GM21515 (cell line): ENCODE measurements around the gene MZF1.
"Not testable (repeated sequence)": the region's sequence is repeated elsewhere in the genome, so short reads cannot be mapped to it uniquely, and the experiment has no call there.

Experiments used
- ATAC-seq: cut with Tn5 transposase; IDR thresholded peaks from one replicate; pipeline ENCODE4 v1.9.1; 2021; ENCODE audit not compliant: unreplicated experiment

The MZF1 gene

DNA sequence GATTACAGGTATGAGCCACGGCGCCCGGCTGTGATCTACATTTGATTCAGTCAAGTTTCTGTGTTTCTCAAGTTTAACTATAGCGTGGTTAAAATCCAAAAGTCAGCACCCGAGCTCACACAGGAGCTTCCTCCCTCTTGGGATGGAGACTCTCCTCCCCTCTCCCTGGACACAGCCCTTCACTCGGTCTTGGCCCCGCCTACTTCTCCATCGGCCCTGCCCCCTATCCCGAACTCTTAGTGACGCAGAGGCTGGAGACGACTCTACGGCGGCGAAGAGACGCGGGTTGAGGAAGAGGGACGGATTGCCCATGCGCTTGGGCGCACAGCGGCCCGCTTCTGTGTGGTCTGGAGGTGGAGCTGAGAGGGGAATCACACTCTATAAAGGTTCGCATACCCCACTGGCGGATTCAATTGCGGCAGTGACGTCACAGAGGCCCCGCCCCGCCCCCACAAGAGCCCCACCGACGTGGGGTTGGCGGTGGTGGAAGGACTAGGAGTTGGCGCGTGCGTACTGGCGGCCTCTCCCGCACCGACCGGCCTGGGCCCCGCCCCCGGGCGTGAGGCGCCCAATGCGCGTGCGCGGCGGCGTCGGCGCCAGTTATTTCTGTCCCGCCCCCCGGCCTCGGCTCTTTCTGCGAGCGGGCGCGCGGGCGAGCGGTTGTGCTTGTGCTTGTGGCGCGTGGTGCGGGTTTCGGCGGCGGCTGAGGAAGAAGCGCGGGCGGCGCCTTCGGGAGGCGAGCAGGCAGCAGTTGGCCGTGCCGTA is 29.1 kb downstream of the MZF1 start, which contains the start of gene TRIM28:
TSS of gene TRIM28 (plus strand) at position 239 of the 765 bp plus-strand sequence. CDS start 694 bp downstream, outside the sequence.
- ATAC-seq: peak; percentile 79

DNA sequence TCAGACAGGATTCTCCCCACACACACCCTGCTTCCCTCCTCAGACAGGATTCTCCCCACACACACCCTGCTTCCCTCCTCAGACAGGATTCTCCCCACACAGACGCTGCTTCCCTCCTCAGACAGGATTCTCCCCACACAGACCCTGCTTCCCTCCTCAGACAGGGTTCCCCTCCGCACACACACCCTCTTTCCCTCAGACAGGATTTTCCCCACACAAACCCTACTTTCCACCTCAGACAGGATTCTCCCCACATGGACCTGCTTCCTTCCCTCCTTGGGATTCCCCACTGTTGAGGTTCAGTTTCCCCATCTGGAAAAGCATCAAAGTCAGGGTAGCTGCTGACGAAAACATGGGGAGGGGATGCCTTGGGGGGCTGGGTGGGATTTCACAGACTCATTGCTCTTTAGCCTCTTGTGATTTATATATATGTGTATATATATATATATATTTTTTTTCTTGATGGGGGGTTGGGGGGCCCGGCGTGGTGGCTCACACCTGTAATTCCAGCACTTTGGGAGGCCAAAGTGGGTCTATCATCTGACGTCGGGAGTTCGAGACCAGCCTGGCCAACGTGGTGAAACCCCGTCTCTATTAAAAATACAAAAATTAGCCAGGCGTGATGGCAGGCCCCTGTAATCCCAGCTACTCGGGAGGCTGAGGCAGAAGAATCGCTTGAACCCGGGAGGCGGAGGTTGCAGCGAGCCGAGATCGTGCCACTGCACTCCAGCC is 30.3 kb downstream of the MZF1 start:
- not testable (repeated sequence) for ATAC-seq

GRCh38 chr19:58539169-58539559 is 34.0 kb downstream of the MZF1 start:
- not testable (repeated sequence) for ATAC-seq

DNA sequence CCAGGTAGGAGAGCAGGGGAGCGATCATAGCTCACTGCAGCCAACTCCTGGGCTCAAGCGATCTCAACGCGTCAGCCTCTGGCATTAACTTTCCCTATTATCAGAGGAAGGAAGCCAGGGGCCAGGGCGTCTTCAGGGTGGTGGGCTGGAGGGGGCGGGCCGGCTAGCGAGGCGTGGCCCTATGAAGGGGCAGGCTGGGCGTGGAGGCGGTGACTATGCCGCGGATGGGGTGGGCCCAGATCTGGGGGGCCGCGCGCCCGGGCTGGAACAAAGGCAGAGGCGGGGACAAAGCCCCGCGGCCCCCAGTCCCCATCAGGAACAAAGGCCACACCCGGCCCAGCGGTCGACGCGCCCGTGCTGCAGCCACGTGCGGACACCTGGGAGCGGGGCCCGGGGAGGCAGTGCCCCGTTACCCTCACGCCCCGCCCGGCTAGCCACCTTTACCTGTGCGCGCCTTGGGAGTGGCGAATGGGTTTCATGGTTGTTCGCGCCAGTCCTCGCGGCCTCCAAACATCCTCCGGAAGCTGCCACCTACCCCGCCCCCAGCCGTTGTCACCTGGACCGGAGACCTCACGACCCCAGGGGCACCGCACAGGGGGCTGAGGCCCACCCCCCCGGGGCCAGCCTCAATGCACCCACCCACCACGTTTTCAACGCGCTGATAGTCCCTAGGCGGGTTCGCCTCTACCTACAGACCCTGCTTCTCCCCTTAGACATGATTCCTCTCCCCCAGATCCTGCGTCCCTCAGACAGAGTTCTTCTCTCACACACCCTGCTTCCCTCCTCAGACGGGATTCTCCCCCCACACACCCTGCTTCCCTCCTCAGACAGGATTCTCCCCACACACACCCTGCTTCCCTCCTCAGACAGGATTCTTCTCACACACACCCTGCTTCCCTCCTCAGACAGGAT is 34.6 kb downstream of the MZF1 start:
- ATAC-seq: no peak

DNA sequence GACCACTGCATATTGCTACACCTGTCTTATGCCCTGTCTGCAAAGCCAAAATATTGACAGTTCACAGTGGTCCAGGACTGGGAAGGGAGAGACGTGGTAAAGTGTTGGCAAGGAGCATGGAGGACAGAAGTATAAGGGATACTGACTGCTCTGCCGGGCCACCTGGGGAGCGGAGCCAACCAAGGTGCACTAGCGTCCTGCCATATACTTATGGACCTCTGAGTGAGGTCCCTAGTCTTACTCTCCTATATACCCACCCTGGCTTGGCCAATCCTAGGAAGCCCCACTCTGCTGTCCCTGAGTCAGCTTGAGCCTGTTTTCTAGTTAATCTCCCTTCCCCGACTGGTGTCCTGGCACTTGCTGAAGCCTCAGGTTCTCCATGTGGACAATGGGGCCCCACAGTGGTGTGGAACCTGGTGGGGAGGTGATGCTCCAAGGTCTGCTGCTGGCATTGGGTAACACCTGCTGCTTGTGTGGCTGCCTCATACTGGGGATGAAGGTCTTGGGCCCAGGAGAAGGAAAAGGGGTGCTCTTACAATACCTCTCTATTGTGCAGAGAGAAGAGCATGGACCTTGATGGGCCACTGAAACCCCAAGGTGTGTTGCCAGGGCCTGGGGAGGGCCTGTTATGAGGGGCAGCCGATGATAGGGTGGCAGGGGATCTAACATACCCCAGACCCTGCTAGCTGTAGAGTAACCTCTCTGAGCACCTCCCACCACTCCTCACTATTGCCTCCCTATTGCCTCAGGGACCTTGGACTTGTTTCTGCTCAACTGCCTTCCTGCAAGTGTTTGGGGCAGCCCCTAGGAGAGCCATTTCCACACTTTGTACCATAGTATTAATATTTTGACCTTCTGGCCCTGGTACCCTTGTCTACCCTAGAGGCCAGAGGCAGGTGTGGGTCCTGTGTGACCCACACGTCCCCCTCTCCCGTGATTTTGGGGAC is 36.0 kb downstream of the MZF1 start:
- no peak for ATAC-seq

DNA sequence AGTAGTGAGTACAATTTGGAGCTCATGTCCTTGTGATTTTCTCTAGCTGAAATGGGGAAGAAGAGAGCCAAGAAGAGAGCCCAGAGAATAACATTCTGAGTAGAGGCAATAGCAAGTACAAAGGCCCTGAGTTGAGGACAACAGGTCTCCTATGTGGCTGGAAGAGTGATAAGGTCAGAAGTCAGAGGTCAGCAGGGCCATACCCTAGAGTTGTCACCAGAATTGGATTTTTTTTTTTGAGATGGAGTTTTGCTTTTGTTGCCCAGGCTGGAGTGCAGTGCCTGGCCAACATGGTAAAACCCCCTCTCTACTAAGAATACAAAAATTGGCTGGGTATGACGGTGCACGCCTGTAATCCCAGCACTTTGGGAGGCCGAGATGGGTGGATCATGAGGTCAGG is 37.3 kb downstream of the MZF1 start:
- no peak for ATAC-seq

- no peak for ATAC-seq
These were observed 41.9 kb downstream of the MZF1 start for GRCh38 chr19:58531034-58531840.

DNA sequence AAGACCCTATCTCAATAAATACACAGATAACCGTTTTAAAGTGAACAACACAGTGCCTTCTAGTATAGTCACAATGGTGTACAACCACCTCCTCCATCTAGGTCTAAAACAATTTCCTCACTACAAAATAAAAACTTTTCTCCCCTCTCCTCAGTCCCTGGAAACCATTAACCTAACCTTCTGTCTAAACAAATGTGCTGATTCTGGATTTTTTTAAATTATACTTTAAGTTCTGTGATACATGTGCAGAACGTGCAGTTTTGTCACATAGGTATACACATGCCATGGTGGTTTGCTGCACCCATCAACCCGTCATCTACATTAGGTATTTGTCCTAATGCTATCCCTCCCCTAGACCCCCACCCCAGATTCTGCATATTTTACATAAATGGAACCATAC is 43.7 kb downstream of the MZF1 start:
- no peak for ATAC-seq

- no peak for ATAC-seq
These were observed 50.4 kb downstream of the MZF1 start for GRCh38 chr19:58522709-58523108.

DNA sequence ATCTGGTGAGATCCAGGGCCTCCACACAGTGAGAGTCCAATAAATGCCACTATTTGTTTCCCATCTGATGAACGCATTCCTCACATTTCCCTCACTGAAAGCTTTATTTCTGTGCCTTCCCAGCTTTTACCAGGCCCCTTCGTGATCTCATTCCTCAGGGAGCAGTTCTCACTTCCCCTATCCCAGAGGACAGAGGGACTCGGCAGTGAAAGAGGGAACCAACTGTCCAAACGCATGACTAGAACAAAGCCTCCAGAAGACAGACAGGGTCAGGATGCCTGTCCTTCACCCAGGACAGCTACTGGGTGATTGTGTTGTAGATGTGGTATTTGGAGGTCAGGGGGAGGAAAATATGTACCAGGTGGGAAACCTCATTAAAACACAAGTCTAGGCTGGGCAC is 51.5 kb downstream of the MZF1 start:
- ATAC-seq: no peak

- no peak for ATAC-seq
These were observed 52.9 kb downstream of the MZF1 start for GRCh38 chr19:58520257-58520599.

- peak; percentile 78 for ATAC-seq
These were observed 53.5 kb downstream of the MZF1 start, which contains the start of gene ZBTB45 for GRCh38 chr19:58519355-58520256. ZBTB45 (minus strand) TSS chr19:58519810; CDS start chr19:58517673, 2,137 bp downstream.

- ATAC-seq: peak; percentile 1
These were observed 54.1 kb downstream of the MZF1 start for GRCh38 chr19:58519087-58519354.

GRCh38 chr19:58518256-58519086 is 54.7 kb downstream of the MZF1 start:
- no peak for ATAC-seq

DNA sequence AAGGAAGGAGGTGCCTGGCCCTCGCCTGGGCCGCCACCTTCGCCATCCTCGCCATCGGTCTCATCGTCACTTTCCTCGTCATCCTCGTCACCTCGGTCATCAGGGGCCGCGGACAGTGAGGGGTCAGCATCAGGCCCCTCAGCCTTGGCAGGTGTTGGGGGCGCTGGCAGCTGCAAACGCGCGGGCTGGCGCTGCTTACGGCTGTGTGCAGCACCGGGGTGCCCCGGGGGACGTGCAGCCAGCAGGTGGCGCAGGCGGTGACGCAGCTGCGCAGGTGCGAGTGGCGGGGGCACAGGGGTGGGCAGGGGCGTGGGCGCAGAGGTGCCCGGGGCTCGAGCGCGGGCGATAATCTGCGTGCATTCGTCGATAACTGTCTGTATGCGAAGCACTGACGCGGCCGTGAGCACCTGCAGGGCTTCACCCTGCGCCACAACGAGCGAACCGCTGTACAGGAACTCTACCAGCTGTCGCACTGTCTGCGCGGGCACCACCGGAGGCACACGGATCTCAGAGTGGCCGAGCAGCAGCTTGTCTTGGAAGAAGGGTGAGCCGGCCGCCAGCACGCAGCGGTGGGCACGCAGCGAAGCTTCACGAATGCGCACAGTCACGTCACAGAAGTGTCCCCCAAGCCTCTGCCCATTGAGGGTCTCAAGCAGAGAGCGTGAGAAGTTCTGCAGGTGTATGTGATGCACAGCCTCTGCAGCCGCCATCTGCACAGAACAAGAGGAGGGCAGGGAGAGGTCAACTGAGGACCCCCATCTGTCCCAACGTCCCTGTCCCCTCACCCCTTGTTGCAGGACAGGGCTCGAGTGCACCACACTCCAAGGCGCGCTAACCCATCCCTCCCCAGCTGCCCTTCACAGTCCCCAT is 55.9 kb downstream of the MZF1 start:
- no peak for ATAC-seq

DNA sequence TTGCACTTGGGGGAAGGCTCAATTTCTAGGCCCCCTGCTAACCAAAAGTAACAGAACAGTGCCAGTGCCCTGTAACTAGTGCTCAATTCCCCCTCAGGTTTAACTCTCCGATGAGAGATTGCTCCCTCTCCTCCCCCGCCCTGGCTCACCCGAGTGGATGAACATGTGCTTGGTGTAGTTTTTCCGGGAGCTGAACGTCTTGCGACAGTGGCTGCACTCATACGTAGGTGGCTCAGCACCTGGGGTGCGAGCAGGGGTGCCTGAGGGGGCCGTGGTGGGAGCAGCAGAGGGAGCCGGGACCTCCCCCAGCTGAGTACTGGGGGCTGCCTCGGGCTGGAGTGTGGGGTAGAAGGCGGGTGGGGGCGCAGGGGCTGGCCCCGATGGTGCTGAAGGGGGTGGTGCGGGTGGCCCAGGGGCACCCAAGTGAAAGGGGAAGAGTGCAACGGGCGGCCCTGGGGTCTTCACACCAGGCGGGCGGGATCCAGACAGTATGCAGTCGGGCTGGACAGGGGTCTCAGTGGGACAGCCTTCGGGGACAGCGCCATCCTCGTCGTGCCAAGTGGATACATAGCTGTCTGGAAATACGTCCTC is 56.8 kb downstream of the MZF1 start:
- ATAC-seq: no peak
